ENCODE measurements around the gene RXFP4.
"Not testable (repeated sequence)": the region's sequence is repeated elsewhere in the genome, so short reads cannot be mapped to it uniquely, and the experiment has no call there.

RXFP4 gene

GRCh38 chr1:155930725-155931124 is 10.7 kb upstream of the RXFP4 start:
- H3K36me3 ChIP-seq (replicated peaks in 1 of 2; ENCODE audit: control insufficient read depth in 2 of 2, insufficient read depth in 2 of 2, low read length in 2 of 2): peaks cover 28 to 80% of the 10 kb centered on the region in 2 donors

GRCh38 chr1:155931332-155932038 is 10.0 kb upstream of the RXFP4 start:
- no peaks in the 10 kb centered on the region for H3K79me1 ChIP-seq (ENCODE audit: low read depth, low read length)
- peaks cover 23 to 72% of the 10 kb centered on the region in 2 donors for H3K36me3 ChIP-seq (replicated peaks in 1 of 2; ENCODE audit: control insufficient read depth in 2 of 2, insufficient read depth in 2 of 2, low read length in 2 of 2)
- DNase-seq (ENCODE audit: low spot score): no peak
- H2BK120ac ChIP-seq (ENCODE audit: low read depth, low read length): no peak overlapping the region
- peaks cover 4 to 13% of the 10 kb centered on the region in 2 donors for H3K4me1 ChIP-seq (ENCODE audit: control insufficient read depth in 2 of 2, insufficient read depth in 1 of 2, low read depth in 1 of 2, low read length in 2 of 2)
- no peak overlapping the region for H2AK5ac ChIP-seq (ENCODE audit: low read depth, low read length)
- H2BK5ac ChIP-seq (ENCODE audit: low read length): no peak overlapping the region
- WGBS, 2 donors (ENCODE audit: extremely low coverage in 2 of 2, insufficient read length in 2 of 2, insufficient replicate concordance in 1 of 2): no CpG with 5 or more reads among the region's 7 CpGs
- no peak overlapping the region for H3K14ac ChIP-seq (ENCODE audit: low read length)
- H4K91ac ChIP-seq (ENCODE audit: low read depth, low read length, poor library complexity): no peak overlapping the region
- no peak overlapping the region for H2AFZ ChIP-seq (ENCODE audit: low read length)
- no peak overlapping the region for H3K9ac ChIP-seq (ENCODE audit: low read depth, low read length, poor library complexity)
- no peak overlapping the region for H3K4ac ChIP-seq (ENCODE audit: low read length)
- H3K23ac ChIP-seq (ENCODE audit: low read depth, low read length, poor library complexity): no peak overlapping the region
- H2BK15ac ChIP-seq (ENCODE audit: low read length): no peak overlapping the region
- H2BK12ac ChIP-seq (ENCODE audit: low read length): no peak overlapping the region
- H3K27me3 ChIP-seq (ENCODE audit: control insufficient read depth in 3 of 3, insufficient read depth in 3 of 3, low read depth in 1 of 3, low read length in 3 of 3): no peaks in the 10 kb centered on the region
- no peak overlapping the region for H3K4me3 ChIP-seq (ENCODE audit: low read length in 2 of 2)
- no peak overlapping the region for H3K18ac ChIP-seq (ENCODE audit: low read length)
- H4K8ac ChIP-seq (ENCODE audit: low read depth, low read length): no peak overlapping the region
- H3K4me2 ChIP-seq (ENCODE audit: insufficient read depth, low read length, poor library complexity, severe bottlenecking): no peak overlapping the region
- H3K9me3 ChIP-seq (replicated peaks in 1 of 2; ENCODE audit: control insufficient read depth in 2 of 2, insufficient read depth in 1 of 2, low read depth in 1 of 2, low read length in 2 of 2): no peaks in the 10 kb centered on the region
- no peak overlapping the region for H3K27ac ChIP-seq (replicated peaks; ENCODE audit: low read length)

More at GRCh38 chr1:155930725-155931124, 10.7 kb upstream of the RXFP4 start:
- H3K4me2 ChIP-seq (ENCODE audit: insufficient read depth, low read length, poor library complexity, severe bottlenecking); H3K27ac ChIP-seq (replicated peaks; ENCODE audit: low read length); H4K8ac ChIP-seq (ENCODE audit: low read depth, low read length); H2BK5ac ChIP-seq (ENCODE audit: low read length); H2AFZ ChIP-seq (ENCODE audit: low read length); H3K23ac ChIP-seq (ENCODE audit: low read depth, low read length, poor library complexity); H2BK120ac ChIP-seq (ENCODE audit: low read depth, low read length); H3K18ac ChIP-seq (ENCODE audit: low read length); H3K4me3 ChIP-seq (ENCODE audit: low read length in 2 of 2); H3K9me3 ChIP-seq (replicated peaks in 1 of 2; ENCODE audit: control insufficient read depth in 2 of 2, insufficient read depth in 1 of 2, low read depth in 1 of 2, low read length in 2 of 2); H3K14ac ChIP-seq (ENCODE audit: low read length); DNase-seq (ENCODE audit: low spot score); H3K79me1 ChIP-seq (ENCODE audit: low read depth, low read length); H3K9ac ChIP-seq (ENCODE audit: low read depth, low read length, poor library complexity); H2BK12ac ChIP-seq (ENCODE audit: low read length); H3K4ac ChIP-seq (ENCODE audit: low read length); H4K91ac ChIP-seq (ENCODE audit: low read depth, low read length, poor library complexity); H3K27me3 ChIP-seq (ENCODE audit: control insufficient read depth in 3 of 3, insufficient read depth in 3 of 3, low read depth in 1 of 3, low read length in 3 of 3); H2BK15ac ChIP-seq (ENCODE audit: low read length); H2AK5ac ChIP-seq (ENCODE audit: low read depth, low read length): not testable (repeated sequence)
- H3K4me1 ChIP-seq (ENCODE audit: control insufficient read depth in 2 of 2, insufficient read depth in 1 of 2, low read depth in 1 of 2, low read length in 2 of 2): peaks cover 4 to 13% of the 10 kb centered on the region in 2 donors
- WGBS, 2 donors (ENCODE audit: extremely low coverage in 2 of 2, insufficient read length in 2 of 2, insufficient replicate concordance in 1 of 2): no CpG with 5 or more reads among the region's 10 CpGs

- no peak overlapping the region for H3K23ac ChIP-seq (ENCODE audit: low read depth, low read length, poor library complexity)
- H2AK5ac ChIP-seq (ENCODE audit: low read depth, low read length): no peak overlapping the region
- no peak overlapping the region for H3K27ac ChIP-seq (replicated peaks; ENCODE audit: low read length)
- peaks cover 18 to 66% of the 10 kb centered on the region in 2 donors for H3K36me3 ChIP-seq (replicated peaks in 1 of 2; ENCODE audit: control insufficient read depth in 2 of 2, insufficient read depth in 2 of 2, low read length in 2 of 2)
- no peak overlapping the region for H3K4ac ChIP-seq (ENCODE audit: low read length)
- no peak overlapping the region for H4K91ac ChIP-seq (ENCODE audit: low read depth, low read length, poor library complexity)
- H3K18ac ChIP-seq (ENCODE audit: low read length): no peak overlapping the region
- DNase-seq (ENCODE audit: low spot score): no peak
- no peaks in the 10 kb centered on the region for H3K27me3 ChIP-seq (ENCODE audit: control insufficient read depth in 3 of 3, insufficient read depth in 3 of 3, low read depth in 1 of 3, low read length in 3 of 3)
- no peak overlapping the region for H3K14ac ChIP-seq (ENCODE audit: low read length)
- no peak overlapping the region for H2BK15ac ChIP-seq (ENCODE audit: low read length)
- H2BK5ac ChIP-seq (ENCODE audit: low read length): no peak overlapping the region
- H3K4me3 ChIP-seq (ENCODE audit: low read length in 2 of 2): no peak overlapping the region
- no peak overlapping the region for H2BK12ac ChIP-seq (ENCODE audit: low read length)
- no peak overlapping the region for H3K9ac ChIP-seq (ENCODE audit: low read depth, low read length, poor library complexity)
- H3K9me3 ChIP-seq (replicated peaks in 1 of 2; ENCODE audit: control insufficient read depth in 2 of 2, insufficient read depth in 1 of 2, low read depth in 1 of 2, low read length in 2 of 2): no peaks in the 10 kb centered on the region
- no peak overlapping the region for H4K8ac ChIP-seq (ENCODE audit: low read depth, low read length)
- no peaks in the 10 kb centered on the region for H3K79me1 ChIP-seq (ENCODE audit: low read depth, low read length)
- H3K4me2 ChIP-seq (ENCODE audit: insufficient read depth, low read length, poor library complexity, severe bottlenecking): no peak overlapping the region
- H2AFZ ChIP-seq (ENCODE audit: low read length): no peak overlapping the region
- no peak overlapping the region for H2BK120ac ChIP-seq (ENCODE audit: low read depth, low read length)
- WGBS, 2 donors (ENCODE audit: extremely low coverage in 2 of 2, insufficient read length in 2 of 2, insufficient replicate concordance in 1 of 2): no CpG with 5 or more reads among the region's 1 CpG
- H3K4me1 ChIP-seq (ENCODE audit: control insufficient read depth in 2 of 2, insufficient read depth in 1 of 2, low read depth in 1 of 2, low read length in 2 of 2): peaks cover 4 to 13% of the 10 kb centered on the region in 2 donors
Measured at GRCh38 chr1:155932081-155932480, 9.4 kb upstream of the RXFP4 start.

GRCh38 chr1:155932487-155932886 is 9.0 kb upstream of the RXFP4 start:
- Histone ChIP-seq H3K4me3 (ENCODE audit: low read length in 2 of 2) (no peak overlapping the region), H3K36me3 (replicated peaks in 1 of 2; ENCODE audit: control insufficient read depth in 2 of 2, insufficient read depth in 2 of 2, low read length in 2 of 2) (peaks cover 16 to 62% of the 10 kb centered on the region in 2 donors), H3K27ac (replicated peaks; ENCODE audit: low read length) (no peak overlapping the region), H3K4me2 (ENCODE audit: insufficient read depth, low read length, poor library complexity, severe bottlenecking) (no peak overlapping the region), H3K18ac (ENCODE audit: low read length) (no peak overlapping the region), H2BK120ac (ENCODE audit: low read depth, low read length) (no peak overlapping the region), H3K79me1 (ENCODE audit: low read depth, low read length) (no peaks in the 10 kb centered on the region), H4K8ac (ENCODE audit: low read depth, low read length) (no peak overlapping the region), H2BK12ac (ENCODE audit: low read length) (no peak overlapping the region), H3K14ac (ENCODE audit: low read length) (no peak overlapping the region), H2BK5ac (ENCODE audit: low read length) (no peak overlapping the region), H4K91ac (ENCODE audit: low read depth, low read length, poor library complexity) (no peak overlapping the region), H3K27me3 (ENCODE audit: control insufficient read depth in 3 of 3, insufficient read depth in 3 of 3, low read depth in 1 of 3, low read length in 3 of 3) (no peaks in the 10 kb centered on the region), H3K23ac (ENCODE audit: low read depth, low read length, poor library complexity) (no peak overlapping the region), H2AK5ac (ENCODE audit: low read depth, low read length) (no peak overlapping the region), H3K9ac (ENCODE audit: low read depth, low read length, poor library complexity) (no peak overlapping the region), H3K4ac (ENCODE audit: low read length) (no peak overlapping the region), H3K9me3 (replicated peaks in 1 of 2; ENCODE audit: control insufficient read depth in 2 of 2, insufficient read depth in 1 of 2, low read depth in 1 of 2, low read length in 2 of 2) (no peaks in the 10 kb centered on the region), H2BK15ac (ENCODE audit: low read length) (no peak overlapping the region), H3K4me1 (ENCODE audit: control insufficient read depth in 2 of 2, insufficient read depth in 1 of 2, low read depth in 1 of 2, low read length in 2 of 2) (peaks cover 4 to 13% of the 10 kb centered on the region in 2 donors), H2AFZ (ENCODE audit: low read length) (no peak overlapping the region)
- no CpG with 5 or more reads among the region's 5 CpGs for WGBS, 2 donors (ENCODE audit: extremely low coverage in 2 of 2, insufficient read length in 2 of 2, insufficient replicate concordance in 1 of 2)
- no peak for DNase-seq (ENCODE audit: low spot score)

Measured in neuronal stem cell (in vitro differentiated cells).